GM21528 (cell line): ENCODE results near the gene RAB13.

Source experiments
- ATAC-seq: cut with Tn5 transposase; IDR thresholded peaks from one replicate; pipeline ENCODE4 v1.9.1; 2021; ENCODE audit warnings: mild to moderate bottlenecking, moderate library complexity; ENCODE audit not compliant: unreplicated experiment, low FRiP score

Gene RAB13

GRCh38 chr1:153957744-153958110 is 28.4 kb downstream of the RAB13 start:
- peak; percentile 15 for ATAC-seq

GRCh38 chr1:153956997-153957715 is 29.0 kb downstream of the RAB13 start:
- ATAC-seq: no peak

- no peak for ATAC-seq
Observed at GRCh38 chr1:153954826-153955225, 31.3 kb downstream of the RAB13 start.

GRCh38 chr1:153953859-153954365 is 32.2 kb downstream of the RAB13 start:
- ATAC-seq: no peak

GRCh38 chr1:153951801-153952200 is 34.3 kb downstream of the RAB13 start:
- no peak for ATAC-seq

GRCh38 chr1:153951183-153951582 is 35.0 kb downstream of the RAB13 start:
- ATAC-seq: no peak

- ATAC-seq: peak; percentile 56
Observed at GRCh38 chr1:153946622-153947241, 39.4 kb downstream of the RAB13 start, which contains the start of gene DENND4B. TSS of gene DENND4B (minus strand) at chr1:153946718. CDS start at chr1:153944374, 2,344 bp downstream.

- ATAC-seq: peak; percentile 68
Observed at GRCh38 chr1:153945795-153946621, 40.1 kb downstream of the RAB13 start.

- ATAC-seq: no peak
Observed at GRCh38 chr1:153945131-153945794, 40.9 kb downstream of the RAB13 start.

- no peak for ATAC-seq
Observed at GRCh38 chr1:153944827-153945117, 41.4 kb downstream of the RAB13 start.

- ATAC-seq: no peak
Observed at GRCh38 chr1:153944005-153944826, 41.9 kb downstream of the RAB13 start.

- ATAC-seq: no peak
Observed at GRCh38 chr1:153942766-153943549, 43.2 kb downstream of the RAB13 start.

GRCh38 chr1:153941826-153942725 is 44.1 kb downstream of the RAB13 start:
- ATAC-seq: no peak

GRCh38 chr1:153940756-153941155 is 45.4 kb downstream of the RAB13 start:
- no peak for ATAC-seq

- no peak for ATAC-seq
Observed at GRCh38 chr1:153939476-153939875, 46.7 kb downstream of the RAB13 start.

GRCh38 chr1:153938996-153939395 is 47.1 kb downstream of the RAB13 start:
- ATAC-seq: no peak

- no peak for ATAC-seq
Observed at GRCh38 chr1:153937331-153937730, 48.8 kb downstream of the RAB13 start.
